HG03521 (cell line): ENCODE results near the gene DEPP1.

Experiments used
- ATAC-seq: cut with Tn5 transposase; IDR thresholded peaks from one replicate; pipeline ENCODE4 v1.9.1; 2021; ENCODE audit warnings: mild to moderate bottlenecking, moderate library complexity; ENCODE audit not compliant: unreplicated experiment

Gene DEPP1

GRCh38 chr10:44980309-44981171 lies 1.9 kb upstream of the DEPP1 start:
- no peak for ATAC-seq

GRCh38 chr10:44979281-44980191 lies 927 bp upstream of the DEPP1 start:
- ATAC-seq = no peak

- no peak for ATAC-seq
Observed at GRCh38 chr10:44978213-44978569, 418 bp downstream of the DEPP1 start.

GRCh38 chr10:44977287-44978212 lies 1.1 kb downstream of the DEPP1 start:
- ATAC-seq = no peak

- no peak for ATAC-seq
Observed at GRCh38 chr10:44976352-44977198, 2.0 kb downstream of the DEPP1 start.

GRCh38 chr10:44975431-44976331 lies 2.9 kb downstream of the DEPP1 start:
- ATAC-seq = no peak

- peak; percentile 84 for ATAC-seq
Observed at GRCh38 chr10:44974628-44975430, 3.8 kb downstream of the DEPP1 start.

GRCh38 chr10:44974082-44974627 lies 4.5 kb downstream of the DEPP1 start:
- no peak for ATAC-seq

GRCh38 chr10:44973323-44974081 lies 5.1 kb downstream of the DEPP1 start:
- ATAC-seq = no peak

- ATAC-seq = no peak
Observed at GRCh38 chr10:44972874-44973306, 5.7 kb downstream of the DEPP1 start.

GRCh38 chr10:44971935-44972757 lies 6.5 kb downstream of the DEPP1 start:
- ATAC-seq = no peak

GRCh38 chr10:44971434-44971833 lies 7.2 kb downstream of the DEPP1 start:
- ATAC-seq = no peak

GRCh38 chr10:44970812-44971395 lies 7.7 kb downstream of the DEPP1 start:
- no peak for ATAC-seq

GRCh38 chr10:44969854-44970253 lies 8.8 kb downstream of the DEPP1 start:
- no peak for ATAC-seq

GRCh38 chr10:44968500-44969400 lies 9.9 kb downstream of the DEPP1 start:
- no peak for ATAC-seq
